OCI-LY1 (cell line): Measurements from ENCODE around the gene ACSBG1.
A peak's percentile ranks its signal among the peaks of the same experiment; 100 is the strongest.

ENCODE experiments used
- H2AFZ ChIP-seq: fragments of 200-600 bp; sonication (generic), shearing (Covaris generic); 2 replicates; pipeline ENCODE4 v1.6.0; 2014; ENCODE audit warnings: antibody characterized with exemption, mild to moderate bottlenecking, low read length
- H3F3A ChIP-seq: fragments of 200-600 bp; sonication (generic), shearing (Covaris generic); 2 replicates; pipeline ENCODE4 v1.6.0; 2014; ENCODE audit warnings: mild to moderate bottlenecking, antibody characterized with exemption, low read length, moderate library complexity; ENCODE audit not compliant: insufficient read depth
- H3K27ac ChIP-seq: fragments of 200-600 bp; sonication (generic); 2 replicates; pipeline ENCODE4 v1.5.1; 2014; ENCODE audit warnings: low read length, mixed run types, mild to moderate bottlenecking, low read depth; ENCODE audit not compliant: poor library complexity, severe bottlenecking
- H3K27me3 ChIP-seq: fragments of 200-600 bp; sonication (generic); 2 replicates; pipeline ENCODE4 v1.6.0; 2014; ENCODE audit warnings: antibody characterized with exemption, mild to moderate bottlenecking, low read length, moderate library complexity; ENCODE audit not compliant: insufficient read depth
- H3K36me3 ChIP-seq: fragments of 200-600 bp; sonication (generic); 2 replicates; pipeline ENCODE4 v1.6.1; 2014; ENCODE audit warnings: mild to moderate bottlenecking, antibody characterized with exemption, low read length, moderate library complexity, mixed read lengths; ENCODE audit not compliant: insufficient read depth
- H3K4me1 ChIP-seq: fragments of 200-600 bp; sonication (generic); 2 replicates; pipeline ENCODE4 v1.5.1; 2014; ENCODE audit warnings: mild to moderate bottlenecking, low read length, moderate library complexity; ENCODE audit not compliant: insufficient read depth, severe bottlenecking
- H3K4me2 ChIP-seq: fragments of 200-600 bp; sonication (generic), shearing (Covaris generic); 2 replicates; pipeline ENCODE4 v1.6.1; 2014; ENCODE audit warnings: low read length
- H3K4me3 ChIP-seq: fragments of 200-600 bp; sonication (generic); 2 replicates; pipeline ENCODE4 v1.5.1; 2014; ENCODE audit warnings: low read length, low read depth, mild to moderate bottlenecking, mixed read lengths; ENCODE audit not compliant: poor library complexity, severe bottlenecking
- H3K79me2 ChIP-seq: fragments of 200-600 bp; shearing (Covaris generic); 2 replicates; pipeline ENCODE4 v1.6.1; 2016; ENCODE audit warnings: mixed run types, low read length, mixed read lengths; ENCODE audit not compliant: insufficient read depth
- H3K9ac ChIP-seq: fragments of 200-600 bp; sonication (generic), shearing (Covaris generic); 2 replicates; pipeline ENCODE4 v1.6.1; 2014; ENCODE audit warnings: mild to moderate bottlenecking, low read length, mixed read lengths
- H3K9me2 ChIP-seq: fragments of 200-600 bp; sonication (generic), shearing (Covaris generic); 2 replicates; pipeline ENCODE4 v1.6.1; 2014; ENCODE audit warnings: low read depth, mild to moderate bottlenecking, low read length, mixed read lengths
- H3K9me3 ChIP-seq: fragments of 200-600 bp; shearing (Covaris generic); 2 replicates; pipeline ENCODE4 v1.6.1; 2014; ENCODE audit warnings: low read length, mixed read lengths
- H4K20me1 ChIP-seq: fragments of 200-600 bp; sonication (generic), shearing (Covaris generic); 2 replicates; pipeline ENCODE4 v1.6.0; 2016; ENCODE audit warnings: mild to moderate bottlenecking, low read length; ENCODE audit not compliant: insufficient read depth
- EZH2 ChIP-seq: fragments of 200-600 bp; sonication (generic), shearing (Covaris generic); IDR thresholded peaks from 2 replicates; pipeline ENCODE4 v1.8.0; 2017; ENCODE audit warnings: borderline replicate concordance, mixed run types, mild to moderate bottlenecking, antibody characterized with exemption, low read length, moderate library complexity, mixed read lengths
- TF ChIP-seq, protein P1 (sequence below): fragments of 200-600 bp; sonication (generic), shearing (Covaris generic); IDR thresholded peaks from 2 replicates; pipeline ENCODE4 v1.5.1; 2017; ENCODE audit warnings: mild to moderate bottlenecking, antibody characterized with exemption, low read length, moderate library complexity, mixed read lengths

The ACSBG1 gene

DNA sequence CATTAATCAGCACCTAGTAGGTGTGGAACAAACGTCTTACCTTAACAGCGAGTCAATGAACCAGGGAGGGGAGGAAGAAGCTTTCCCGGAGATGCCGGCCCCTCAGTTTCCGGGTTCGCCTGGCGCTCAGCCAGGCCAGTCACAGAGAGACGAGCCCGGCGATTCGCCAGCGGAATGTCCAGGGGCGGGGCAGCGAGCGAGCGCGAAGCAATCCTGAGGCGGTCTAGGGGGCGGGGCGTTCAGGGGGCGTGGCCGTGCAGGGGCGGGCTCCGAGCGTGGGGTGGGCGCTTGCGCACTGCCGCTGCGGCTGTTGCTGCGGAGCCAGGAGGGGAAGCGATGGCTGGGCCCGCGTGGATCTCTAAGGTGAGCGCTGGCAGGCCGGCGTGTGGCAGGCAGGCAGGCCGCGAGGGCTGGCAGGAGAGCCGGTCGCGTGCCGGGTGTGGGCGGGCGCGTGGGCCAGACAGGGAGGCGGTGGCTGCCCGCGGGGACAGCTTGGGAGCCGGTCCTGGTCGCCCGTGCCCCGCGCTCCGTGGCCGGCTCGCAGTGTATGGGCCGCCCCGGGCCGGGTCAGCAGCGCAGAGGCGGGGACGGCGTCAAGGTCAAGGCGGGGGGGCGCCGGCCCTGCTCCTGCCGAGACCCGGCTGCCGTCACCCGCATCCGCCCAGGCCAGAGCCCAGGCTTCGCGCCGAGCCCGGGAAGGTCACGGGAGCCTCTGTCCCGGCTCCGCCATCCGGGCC, 85.1 kb downstream of the ACSBG1 start, which contains the start of gene IDH3A:
TSS of gene IDH3A (plus strand) at position 295 of the 737 bp plus-strand sequence. CDS start at position 337, 42 bp downstream.
- Histone ChIP-seq H3K4me1 (peaks cover 22% of the 10 kb centered on the region), H3K27me3 (no peaks in the 10 kb centered on the region), H3K9me2 (no peaks in the 10 kb centered on the region), H2AFZ (0 out of 2 replicates have a peak within 1 kb of the TSS, but pooled peaks have one; percentile 51), H3K9me3 (no peaks in the 10 kb centered on the region), H3K36me3 (no peaks in the 10 kb centered on the region), H3K4me2 (peak within 1 kb of the TSS; percentile 97), H3F3A (no peaks in the 10 kb centered on the region), H3K4me3 (peak within 1 kb of the TSS; percentile 92), H3K79me2 (peaks cover 33% of the 10 kb centered on the region), H4K20me1 (no peaks in the 10 kb centered on the region), H3K27ac (peak within 1 kb of the TSS; percentile 40), H3K9ac (peak within 1 kb of the TSS; percentile 84)
- no peak for TF ChIP-seq EZH2
- TF ChIP-seq, protein P1, sequence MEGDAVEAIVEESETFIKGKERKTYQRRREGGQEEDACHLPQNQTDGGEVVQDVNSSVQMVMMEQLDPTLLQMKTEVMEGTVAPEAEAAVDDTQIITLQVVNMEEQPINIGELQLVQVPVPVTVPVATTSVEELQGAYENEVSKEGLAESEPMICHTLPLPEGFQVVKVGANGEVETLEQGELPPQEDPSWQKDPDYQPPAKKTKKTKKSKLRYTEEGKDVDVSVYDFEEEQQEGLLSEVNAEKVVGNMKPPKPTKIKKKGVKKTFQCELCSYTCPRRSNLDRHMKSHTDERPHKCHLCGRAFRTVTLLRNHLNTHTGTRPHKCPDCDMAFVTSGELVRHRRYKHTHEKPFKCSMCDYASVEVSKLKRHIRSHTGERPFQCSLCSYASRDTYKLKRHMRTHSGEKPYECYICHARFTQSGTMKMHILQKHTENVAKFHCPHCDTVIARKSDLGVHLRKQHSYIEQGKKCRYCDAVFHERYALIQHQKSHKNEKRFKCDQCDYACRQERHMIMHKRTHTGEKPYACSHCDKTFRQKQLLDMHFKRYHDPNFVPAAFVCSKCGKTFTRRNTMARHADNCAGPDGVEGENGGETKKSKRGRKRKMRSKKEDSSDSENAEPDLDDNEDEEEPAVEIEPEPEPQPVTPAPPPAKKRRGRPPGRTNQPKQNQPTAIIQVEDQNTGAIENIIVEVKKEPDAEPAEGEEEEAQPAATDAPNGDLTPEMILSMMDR, result no peak

DNA sequence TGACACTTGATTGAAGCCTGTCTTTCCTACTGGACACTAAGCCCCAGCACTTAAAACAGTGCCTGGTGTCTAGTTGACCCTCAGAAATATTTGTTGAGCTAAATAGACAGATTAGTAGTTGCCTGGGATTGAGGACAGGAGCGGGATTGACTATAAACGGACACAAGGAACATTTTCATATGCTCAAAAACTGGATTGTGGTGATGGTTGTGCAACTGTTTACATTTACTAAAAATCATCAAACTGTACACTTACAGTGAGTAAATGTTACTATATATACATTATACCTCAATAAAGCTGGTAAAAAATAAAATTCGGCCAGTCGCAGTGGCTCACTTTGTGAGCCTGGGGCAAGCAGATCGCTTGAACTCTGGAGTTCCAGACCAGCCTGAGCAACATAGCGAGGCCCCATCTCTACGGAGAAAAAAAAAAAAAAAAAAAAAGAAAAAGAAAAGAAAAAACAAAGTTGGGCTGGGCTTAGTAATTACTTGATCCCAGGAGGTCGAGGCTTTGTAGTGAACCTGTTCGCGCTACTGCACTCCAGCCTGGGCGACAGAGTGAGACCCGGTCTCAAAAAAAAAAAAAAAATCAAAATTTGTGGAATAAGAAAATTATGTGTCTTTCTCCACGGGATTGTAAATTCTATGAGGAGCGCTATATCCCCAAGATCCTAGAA, 85.8 kb downstream of the ACSBG1 start:
- Histone ChIP-seq H3K4me1 (peaks cover 22% of the 10 kb centered on the region), H4K20me1 (no peaks in the 10 kb centered on the region), H3K36me3 (no peaks in the 10 kb centered on the region), H3F3A (no peaks in the 10 kb centered on the region), H3K9me2 (no peaks in the 10 kb centered on the region), H2AFZ (0 out of 2 replicates have a peak overlapping the region, but pooled peaks have one; percentile 51), H3K27ac (no peak overlapping the region), H3K79me2 (peaks cover 26% of the 10 kb centered on the region), H3K27me3 (no peaks in the 10 kb centered on the region), H3K4me2 (peak overlapping the region; percentile 86), H3K9ac (peak overlapping the region; percentile 75), H3K4me3 (peak overlapping the region; percentile 92), H3K9me3 (no peaks in the 10 kb centered on the region)
- TF ChIP-seq, protein P1, result no peak
- no peak for TF ChIP-seq EZH2

DNA sequence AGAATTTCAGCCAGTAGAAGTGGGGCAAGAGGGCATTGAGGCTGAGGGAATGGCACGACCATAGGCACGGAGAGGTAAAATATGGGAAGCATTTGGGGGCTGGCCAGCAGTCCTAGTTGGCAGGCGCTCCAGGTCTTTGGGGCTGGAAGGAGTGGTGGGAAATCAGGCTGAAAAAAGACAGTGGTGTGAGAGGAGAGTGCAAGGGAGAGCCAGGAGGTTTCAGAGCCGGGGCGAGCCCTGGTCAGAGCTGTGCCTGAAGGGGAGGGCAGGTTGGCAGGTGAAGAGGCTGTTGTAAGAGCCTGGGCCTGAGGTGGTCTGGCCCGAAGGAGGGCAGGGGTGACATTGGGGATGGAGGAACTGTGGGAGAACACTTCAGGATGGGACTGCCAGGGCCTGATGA, 86.8 kb downstream of the ACSBG1 start:
- TF ChIP-seq, protein P1, result no peak
- TF ChIP-seq EZH2, result no peak
- H3K9me2 ChIP-seq, result no peaks in the 10 kb centered on the region
- no peak overlapping the region for H3K27ac ChIP-seq
- no peak overlapping the region for H3K9ac ChIP-seq
- no peaks in the 10 kb centered on the region for H4K20me1 ChIP-seq
- no peaks in the 10 kb centered on the region for H3K27me3 ChIP-seq
- H3F3A ChIP-seq, result no peaks in the 10 kb centered on the region
- H3K9me3 ChIP-seq, result no peaks in the 10 kb centered on the region
- no peaks in the 10 kb centered on the region for H3K36me3 ChIP-seq
- no peak overlapping the region for H3K4me2 ChIP-seq
- H3K4me1 ChIP-seq, result peaks cover 22% of the 10 kb centered on the region
- peaks cover 19% of the 10 kb centered on the region for H3K79me2 ChIP-seq
- H3K4me3 ChIP-seq, result no peak overlapping the region
- H2AFZ ChIP-seq, result no peak overlapping the region
